Heart left ventricle (tissue), 16 donors: Measurements from ENCODE around the gene RIMS3. TPM values are rescaled to one million over a fixed set of nuclear protein-coding genes. Genes with fewer than 3 reads are reported as not detected.

Experiments
- ATAC-seq, 4 donors: fragments of 200-7000 bp; cut with Tn5 transposase; one replicate each; pipeline ENCODE4 v1.9.1; 2020 to 2022; ENCODE audit warnings: moderate library complexity in 4 of 4, mild to moderate bottlenecking in 3 of 4, moderate number of reproducible peaks in 1 of 4
- DNase-seq, 5 donors: peaks; one replicate each; pipeline ENCODE4 v3.0.0-alpha.2; 2020
- H3K27ac ChIP-seq, 12 donors: fragments of 200-600 bp; sonication (generic) in 4 of 12; one replicate each; pipeline versions ENCODE4 v1.5.0 to v1.8.0; 2016 to 2022; ENCODE audit warnings: mild to moderate bottlenecking in 2 of 12
- H3K27me3 ChIP-seq, 9 donors: fragments of 200-600 bp; sonication (generic) in 2 of 9; one replicate each; pipeline versions ENCODE4 v1.5.1 to v1.8.0; 2016 to 2022; ENCODE audit warnings: mild to moderate bottlenecking in 3 of 9
- H3K36me3 ChIP-seq, 9 donors: fragments of 200-600 bp; sonication (generic) in 2 of 9; one replicate each; pipeline versions ENCODE4 v1.5.0 to v1.8.0; 2018 to 2022; ENCODE audit warnings: mild to moderate bottlenecking in 2 of 9
- H3K4me1 ChIP-seq, 12 donors: fragments of 200-600 bp; sonication (generic) in 4 of 12; one replicate each; pipeline versions ENCODE4 v1.5.0 to v1.8.0; 2016 to 2022; ENCODE audit warnings: mild to moderate bottlenecking in 3 of 12
- H3K4me3 ChIP-seq, 12 donors: fragments of 200-600 bp; sonication (generic) in 4 of 12; one replicate each; pipeline versions ENCODE4 v1.5.0 to v1.8.0; 2017 to 2022; ENCODE audit warnings: mild to moderate bottlenecking in 9 of 12, moderate library complexity in 4 of 12
- H3K9me3 ChIP-seq, 12 donors: fragments of 200-600 bp; sonication (generic) in 4 of 12; one replicate each; pipeline versions ENCODE4 v1.5.0 to v1.8.0; 2016 to 2022; ENCODE audit warnings: mild to moderate bottlenecking in 1 of 12
- POLR2A ChIP-seq, 2 donors: fragments of 450-650 bp; IDR thresholded peaks; one replicate each; pipeline ENCODE4 v1.6.1; 2017; ENCODE audit warnings: antibody characterized with exemption in 2 of 2, mild to moderate bottlenecking in 2 of 2, moderate library complexity in 2 of 2
- WGBS, 4 donors: extraction: QIAGEN DNeasy Blood & Tissue Kit in 2 of 4; methylation state at CpG; one replicate each; pipeline versions ENCODE4 v1.1.5 to v1.1.7; 2013 to 2018; 5-methylcytosine and 5-hydroxymethylcytosine counted together
- intact Hi-C, 10 donors: fragments of 100-400 bp; cut with DNase I; formaldehyde crosslinking; loops; one replicate each; pipeline versions ENCODE4 v1.11.1 to v1.14.2; 2022
- polyA plus RNA-seq, 2 donors: library from polyadenylated mRNA; stranded (reverse); fragments of 200-250 nt; gene quantifications; one replicate each; pipeline ENCODE4 v1.2.3, GENCODE V29; 2013
- total RNA-seq, 9 donors: library from RNA; depleted of rRNA in 2 of 9; stranded (reverse); fragments of >200 nt in 2 of 9; fragmentation: NEBNext Ultra II Directional in 3 of 9; extraction: Animal tissue kit (Norgen Biotek cat#: 25700) in 3 of 9; gene quantifications; one replicate each; pipeline versions ENCODE4 v1.1.0 to v1.2.4, GENCODE V29; 2016 to 2023
- TF ChIP-seq, protein P1 (sequence below), 12 donors: fragments of 200-600 bp; sonication (generic) in 4 of 12; IDR thresholded peaks; one replicate each; pipeline versions ENCODE4 v1.5.0 to v1.8.0; 2018 to 2022; ENCODE audit warnings: antibody characterized with exemption in 12 of 12, mild to moderate bottlenecking in 5 of 12
- donor health status: ischemic (EF 13 %, LVEDD 7.1; RV severe dilation, severe dysfunction).
- donor health status: healthy with polysubstance abuse.
- donor health status: DM: no; HTN: yes; CAD: no.
- donor health status: DM: no; HTN: no; CAD: no.
- donor health status: ischemic (EF 25% LVEDD 6.9; RV normal size, moderate dysfunction).
- donor health status: ischemic (EF 25% LVEDD 5.7; RV mildly dilated, moderate dysfunction).
- donor health status: healthy.
- donor health status: DM: yes; HTN: yes; CAD: no.
- donor health status: ischemic (EF 35%, LVEDD 5.7; RV mildly dilated, moderate dysfunction).
- donor health status: nonischemic (EF 11% LVEDD 7.7; RV severe dilation, severe dysfunction).
- donor health status: DM: yes; HTN: yes; CAD: no.
- donor health status: PGD.
- donor health status: ischemic (EF 29% LVEDD 5.4; RV normal size, mild dysfunction).
- donor health status: nonischemic (EF 23%, LVEDD 6.1; RV moderate dilation, normal function).

Gene RIMS3
- total and polyA plus RNA-seq, 11 donors = 0.23 to 3.0 (median 1.00) TPM

DNA sequence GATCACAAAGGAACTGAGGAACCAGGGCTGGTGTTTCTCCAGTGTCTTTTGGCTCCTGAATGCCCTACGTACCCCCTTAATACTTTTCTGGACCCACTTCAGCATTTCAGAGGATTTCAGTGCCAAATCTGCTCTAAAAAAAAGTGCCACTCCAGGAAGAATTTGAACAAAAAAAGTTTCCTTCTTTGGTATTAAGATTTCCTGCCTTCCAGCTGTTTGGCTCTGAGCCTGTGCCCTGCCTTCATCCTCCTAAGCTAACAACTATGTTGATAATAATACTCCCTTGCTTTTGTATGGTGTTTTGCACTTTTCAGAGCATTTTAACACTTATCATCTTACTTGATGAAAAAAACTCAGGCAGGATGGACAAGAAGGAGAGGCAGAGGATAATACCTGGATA, 11.0 kb upstream of the RIMS3 start:
- WGBS, 4 donors = 43 to 71% (median 55%) methylated on average over 1 of the region's 1 CpG
- no peak overlapping the region for H3K4me3 ChIP-seq
- H3K36me3 ChIP-seq = no peaks in the 10 kb centered on the region
- no peaks in the 10 kb centered on the region for H3K9me3 ChIP-seq
- ATAC-seq (no peak), DNase-seq (no peak)
- H3K4me1 ChIP-seq = peaks cover 0 to 9% (median 0%) of the 10 kb centered on the region in 12 donors
- TF ChIP-seq, protein P1, sequence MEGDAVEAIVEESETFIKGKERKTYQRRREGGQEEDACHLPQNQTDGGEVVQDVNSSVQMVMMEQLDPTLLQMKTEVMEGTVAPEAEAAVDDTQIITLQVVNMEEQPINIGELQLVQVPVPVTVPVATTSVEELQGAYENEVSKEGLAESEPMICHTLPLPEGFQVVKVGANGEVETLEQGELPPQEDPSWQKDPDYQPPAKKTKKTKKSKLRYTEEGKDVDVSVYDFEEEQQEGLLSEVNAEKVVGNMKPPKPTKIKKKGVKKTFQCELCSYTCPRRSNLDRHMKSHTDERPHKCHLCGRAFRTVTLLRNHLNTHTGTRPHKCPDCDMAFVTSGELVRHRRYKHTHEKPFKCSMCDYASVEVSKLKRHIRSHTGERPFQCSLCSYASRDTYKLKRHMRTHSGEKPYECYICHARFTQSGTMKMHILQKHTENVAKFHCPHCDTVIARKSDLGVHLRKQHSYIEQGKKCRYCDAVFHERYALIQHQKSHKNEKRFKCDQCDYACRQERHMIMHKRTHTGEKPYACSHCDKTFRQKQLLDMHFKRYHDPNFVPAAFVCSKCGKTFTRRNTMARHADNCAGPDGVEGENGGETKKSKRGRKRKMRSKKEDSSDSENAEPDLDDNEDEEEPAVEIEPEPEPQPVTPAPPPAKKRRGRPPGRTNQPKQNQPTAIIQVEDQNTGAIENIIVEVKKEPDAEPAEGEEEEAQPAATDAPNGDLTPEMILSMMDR (IDR thresholded peaks at IDR 0.05) = no peak
- no peak for TF ChIP-seq POLR2A (IDR thresholded peaks at IDR 0.05)
- no peaks in the 10 kb centered on the region for H3K27me3 ChIP-seq
- H3K27ac ChIP-seq = no peak overlapping the region
- intact Hi-C loops = no loop called here

DNA sequence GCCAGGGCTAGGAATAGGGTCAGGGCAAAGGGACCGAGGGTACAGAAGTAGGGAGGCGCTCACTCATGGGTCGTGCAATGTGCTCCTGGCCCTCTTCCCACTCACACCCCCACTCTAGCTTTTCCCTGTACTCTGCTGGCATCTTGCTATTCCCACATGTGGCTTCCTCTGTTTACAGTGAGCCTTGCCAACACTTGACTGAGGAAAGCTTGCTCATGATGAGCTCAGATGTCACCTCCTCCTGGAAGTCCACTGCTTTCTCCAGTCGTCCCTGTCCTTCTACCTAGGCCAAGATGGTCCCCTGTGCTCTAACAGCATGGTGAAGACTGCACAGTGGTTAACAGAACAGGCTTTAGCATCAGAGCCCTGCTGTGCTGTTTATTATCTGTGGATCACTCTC, 8.0 kb upstream of the RIMS3 start:
- DNase-seq = no peak
- ATAC-seq = no peak
- Histone ChIP-seq H3K27me3 (no peaks in the 10 kb centered on the region), H3K36me3 (no peaks in the 10 kb centered on the region), H3K9me3 (no peaks in the 10 kb centered on the region), H3K27ac (no peak overlapping the region), H3K4me1 (peaks cover 0 to 17% (median 6%) of the 10 kb centered on the region in 12 donors), H3K4me3 (no peak overlapping the region)
- WGBS, 4 donors = 79 to 87% (median 84%) methylated on average over 4 of the region's 4 CpGs
- intact Hi-C loops = no loop called here
- TF ChIP-seq, protein P1 (IDR thresholded peaks at IDR 0.05) = no peak
- TF ChIP-seq POLR2A (IDR thresholded peaks at IDR 0.05) = no peak

DNA sequence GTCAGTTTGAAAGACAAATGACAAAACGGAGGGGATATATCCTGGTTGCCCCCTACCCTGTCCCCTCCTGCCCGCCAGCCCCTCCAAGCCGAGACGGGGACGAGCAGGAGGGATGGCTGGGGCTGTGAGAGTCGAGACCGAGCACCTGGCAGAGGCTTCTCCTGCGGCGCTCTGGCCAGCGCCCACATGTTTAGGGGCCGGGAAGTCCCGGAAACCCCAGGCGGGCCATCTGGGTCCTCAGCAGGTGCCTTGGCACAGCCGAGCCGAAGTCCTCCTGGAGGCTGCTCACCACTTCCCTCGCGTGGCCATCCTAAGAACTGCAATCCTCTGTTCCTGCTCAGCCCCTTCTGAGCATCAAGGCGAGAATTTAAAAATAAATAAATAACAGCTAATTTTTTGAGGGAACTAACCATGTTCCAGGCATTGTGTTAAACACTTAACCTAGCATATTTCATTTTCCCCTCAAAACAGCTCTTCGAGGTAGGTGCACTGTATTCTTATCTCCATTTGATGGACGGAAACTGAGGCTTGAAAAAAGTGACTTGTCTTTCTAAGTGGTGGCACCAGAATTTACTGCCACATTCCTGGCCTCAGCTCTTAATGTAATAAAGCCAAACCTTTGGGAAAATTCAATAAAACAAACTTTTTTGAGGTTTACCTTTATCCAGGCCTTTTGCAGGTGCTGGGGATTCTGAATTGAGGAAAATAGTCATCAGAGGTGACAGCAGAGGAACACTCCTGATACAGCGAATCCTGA, 3.5 kb upstream of the RIMS3 start:
- 13 to 24% (median 14%) methylated on average over 15 to 21 of the region's 21 CpGs for WGBS, 4 donors
- intact Hi-C loops = loop anchor here in 8 of 10 donors (1.0 to 10.0 kb wide), 6 partner anchors 37 to 57 kb away; no protein-coding TSS in a partner anchor
- H3K4me3 ChIP-seq = peak overlapping the region in 2 of 12 donors; percentile 2 to 21
- ATAC-seq (peak in 3 of 4 donors; percentile 64 to 70 (median 70)), DNase-seq (peak; percentile 67 to 87 (median 78))
- H3K27ac ChIP-seq = no peak overlapping the region
- TF ChIP-seq POLR2A (IDR thresholded peaks at IDR 0.05) = no peak
- TF ChIP-seq, protein P1 (IDR thresholded peaks at IDR 0.05) = peak; percentile 92 to 98 (median 94)
- no peaks in the 10 kb centered on the region for H3K27me3 ChIP-seq
- H3K4me1 ChIP-seq = peaks cover 0 to 18% (median 7%) of the 10 kb centered on the region in 12 donors
- H3K36me3 ChIP-seq = no peaks in the 10 kb centered on the region
- no peaks in the 10 kb centered on the region for H3K9me3 ChIP-seq

DNA sequence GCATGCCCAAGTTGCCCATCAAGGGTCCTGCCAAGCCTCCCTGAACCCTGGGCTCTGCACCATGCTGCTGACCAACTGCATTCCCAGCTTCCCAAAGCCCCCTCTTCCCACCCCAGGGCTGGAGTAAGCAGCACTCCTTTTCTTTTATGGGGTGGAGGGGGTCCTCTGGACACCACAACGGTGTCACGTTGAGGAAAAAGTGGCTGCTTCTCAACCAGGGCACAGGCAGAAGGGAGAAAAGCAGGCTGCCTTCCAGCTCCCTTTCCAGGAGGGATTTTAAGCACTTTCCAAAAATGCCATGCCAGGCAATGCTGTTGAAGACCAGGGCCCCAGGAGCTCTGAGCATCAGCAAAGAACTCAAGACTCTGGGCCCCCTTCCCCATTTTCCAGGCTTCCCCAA, 691 bp downstream of the RIMS3 start:
- TF ChIP-seq, protein P1 (IDR thresholded peaks at IDR 0.05) = no peak
- no peak for TF ChIP-seq POLR2A (IDR thresholded peaks at IDR 0.05)
- 58 to 73% (median 64%) methylated on average over 2 of the region's 2 CpGs for WGBS, 4 donors
- H3K27ac ChIP-seq = peak overlapping the region in 1 of 12 donors; percentile 30
- ATAC-seq (no peak), DNase-seq (no peak)
- H3K27me3 ChIP-seq = no peaks in the 10 kb centered on the region
- no peaks in the 10 kb centered on the region for H3K9me3 ChIP-seq
- H3K36me3 ChIP-seq = no peaks in the 10 kb centered on the region
- peaks cover 0 to 27% (median 9%) of the 10 kb centered on the region in 12 donors for H3K4me1 ChIP-seq
- H3K4me3 ChIP-seq = peak overlapping the region in 10 of 12 donors; percentile 51 to 74 (median 63)
- intact Hi-C loops = loop anchor here in 8 of 10 donors (5.0 to 10.0 kb wide), 5 partner anchors 32 to 52 kb away; no protein-coding TSS in a partner anchor
